Stimulated activated CD4-positive, alpha-beta T cell treated with anti-CD3 and anti-CD28 coated beads, Interleukin-1b, Interleukin-23, amount 100 ng/mL, for 24 hours (primary cell): ENCODE results near the gene CCR6.

Experiments used
- DNase-seq, 4 experiments: peaks; one replicate each; pipeline ENCODE4 v3.0.0-alpha.2; 2020; ENCODE audit warnings: low read depth in 4 of 4, low spot score in 1 of 4

Gene CCR6

DNA sequence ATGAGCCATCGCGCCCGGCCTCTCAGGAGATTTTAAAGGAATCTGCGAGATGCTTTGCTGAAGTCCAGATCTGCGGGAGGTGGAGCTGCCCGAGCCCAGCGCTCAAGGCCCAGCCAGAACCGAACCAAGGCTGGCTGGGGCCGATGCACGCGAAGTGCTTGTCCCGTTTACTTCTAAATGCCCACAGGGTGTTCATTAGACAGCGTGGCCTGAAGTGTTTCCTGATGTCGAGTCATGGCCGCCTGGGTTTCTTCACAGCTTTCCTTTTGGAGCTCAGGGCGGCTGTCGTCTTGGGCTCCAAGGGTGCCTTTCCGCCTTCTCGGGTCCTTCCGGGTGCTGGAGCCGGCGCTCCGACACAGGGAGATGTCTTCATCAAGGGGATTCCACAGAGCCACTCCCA lies 25.1 kb upstream of the CCR6 start:
- DNase-seq, result no peak

GRCh38 chr6:167098825-167099225 lies 24.1 kb upstream of the CCR6 start:
- DNase-seq, result no peak

GRCh38 chr6:167099707-167100106 lies 23.2 kb upstream of the CCR6 start:
- no peak for DNase-seq

DNA sequence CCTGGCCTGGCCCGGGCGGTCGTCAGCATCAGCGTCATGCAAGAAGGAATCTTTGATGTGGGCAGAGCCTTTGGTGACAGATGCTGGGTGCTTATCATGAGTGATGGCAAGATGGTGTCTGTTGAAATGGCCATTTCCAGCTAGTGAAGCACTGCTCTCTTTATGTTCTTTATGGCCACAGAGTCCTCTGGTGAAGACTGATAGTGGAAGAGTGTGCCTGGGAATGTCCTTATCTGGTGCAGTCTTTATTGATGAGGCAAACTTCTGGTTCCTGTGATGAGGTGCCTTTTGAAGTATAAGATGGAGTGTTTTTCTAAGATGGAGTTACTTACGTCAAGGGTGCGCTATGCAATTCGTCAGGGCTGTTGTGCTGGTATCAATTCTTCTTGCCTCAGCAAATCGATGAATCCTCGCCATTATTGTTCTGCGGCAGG lies 22.6 kb upstream of the CCR6 start:
- DNase-seq, result no peak

- no peak for DNase-seq
Measured at GRCh38 chr6:167102318-167102717, 20.6 kb upstream of the CCR6 start.

DNA sequence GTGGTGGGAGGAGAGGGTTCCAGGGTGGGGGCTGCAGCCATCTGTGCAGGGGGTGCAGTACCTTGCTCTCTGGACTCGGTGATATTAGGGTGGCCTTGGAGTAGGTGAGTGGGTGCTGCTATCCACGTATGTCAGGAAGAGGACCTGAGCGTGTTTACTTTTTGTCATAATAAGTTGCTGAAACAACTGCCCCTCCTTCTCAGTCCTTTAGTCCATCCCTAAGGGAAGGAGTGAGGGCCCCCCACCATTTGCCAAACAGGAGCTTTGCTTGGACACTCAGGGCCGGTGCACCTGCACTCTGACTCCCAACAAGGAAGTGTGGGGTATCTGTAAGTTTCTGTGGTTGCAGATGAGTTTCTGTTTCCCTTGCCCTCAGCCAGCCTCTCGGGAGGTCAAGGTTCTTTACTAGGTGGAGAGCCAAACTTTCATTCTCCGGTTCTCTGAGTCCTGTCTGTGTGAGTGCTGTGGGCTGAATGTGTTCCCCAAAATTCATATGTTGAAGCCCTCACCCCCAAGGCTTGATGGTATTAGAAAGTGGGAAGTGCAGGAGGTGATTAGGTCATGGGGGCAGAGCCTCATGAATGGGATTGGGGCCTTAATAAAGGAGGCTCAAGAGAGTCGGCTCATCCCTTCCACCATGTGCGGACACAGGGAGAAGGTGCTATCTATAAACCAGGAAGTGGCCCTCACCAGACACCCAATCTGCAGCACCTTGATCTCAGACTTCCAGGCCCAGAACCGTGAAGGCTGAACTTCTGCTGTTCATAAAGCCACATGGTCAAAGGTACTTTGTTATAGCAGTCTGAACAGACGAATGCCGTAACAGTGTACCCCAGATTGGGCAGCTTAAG lies 19.6 kb upstream of the CCR6 start:
- DNase-seq, result no peak

DNA sequence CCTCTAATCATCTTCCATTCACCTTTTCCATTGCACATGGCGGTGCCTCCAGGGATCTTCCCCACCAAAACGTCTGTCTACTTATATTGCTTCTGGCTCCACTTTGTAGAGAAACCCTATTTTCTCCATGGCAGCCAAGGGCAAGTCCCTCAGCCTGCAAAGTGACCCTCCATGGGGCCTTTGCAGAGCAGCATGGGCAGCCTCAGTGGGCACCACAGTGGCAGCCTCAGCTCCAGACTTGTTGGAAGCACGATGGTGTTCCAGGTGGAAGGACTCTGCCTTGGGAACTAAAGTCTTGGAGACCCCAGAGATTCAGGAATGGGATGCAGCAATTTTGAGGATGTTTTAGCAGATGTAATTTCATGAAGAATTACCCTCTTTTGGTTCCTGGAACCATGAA lies 18.5 kb upstream of the CCR6 start:
- no peak for DNase-seq

DNA sequence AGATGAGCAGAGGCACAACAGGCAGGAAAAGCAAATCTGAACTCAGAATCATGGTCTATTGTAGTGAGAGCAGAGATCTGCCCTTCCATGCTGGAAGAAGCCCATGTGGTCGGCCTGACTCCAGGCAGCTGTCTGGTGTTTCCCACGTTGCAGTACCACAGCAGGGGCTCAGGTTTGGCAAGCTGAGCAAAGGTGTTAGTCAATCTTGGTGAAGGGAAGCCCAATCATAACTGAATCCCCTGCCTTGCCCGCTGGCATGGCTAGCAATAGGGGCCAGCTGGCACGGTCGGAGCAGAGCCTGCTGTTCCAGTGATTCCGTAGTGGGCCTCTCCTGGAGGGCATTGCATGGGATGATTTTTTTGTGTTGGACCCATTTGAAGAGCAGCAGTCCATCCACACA lies 17.8 kb upstream of the CCR6 start:
- no peak for DNase-seq

DNA sequence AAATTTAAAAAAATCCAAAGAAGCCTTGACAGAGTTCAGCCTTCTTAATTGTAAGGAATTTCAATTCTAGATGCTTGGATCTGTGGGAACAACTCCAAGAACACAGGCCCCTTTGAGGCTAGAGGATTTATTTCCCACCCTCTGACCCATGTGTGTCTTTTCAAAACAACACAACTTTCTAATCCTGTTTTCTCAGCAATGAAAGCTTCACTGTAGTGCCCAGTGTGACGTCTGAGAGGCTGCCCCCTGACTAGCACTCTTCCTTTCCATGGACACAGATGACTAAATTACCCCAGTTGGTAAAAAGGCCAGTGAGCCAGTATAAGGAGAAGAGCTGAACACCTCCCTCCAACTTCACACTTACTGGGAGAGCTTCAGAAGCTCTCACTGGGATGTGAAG lies 16.5 kb upstream of the CCR6 start:
- DNase-seq, result no peak

GRCh38 chr6:167107787-167108186 lies 15.1 kb upstream of the CCR6 start:
- no peak for DNase-seq

- no peak for DNase-seq
Measured at GRCh38 chr6:167108278-167108677, 14.6 kb upstream of the CCR6 start.

GRCh38 chr6:167109651-167110050 lies 13.2 kb upstream of the CCR6 start:
- no peak for DNase-seq

DNA sequence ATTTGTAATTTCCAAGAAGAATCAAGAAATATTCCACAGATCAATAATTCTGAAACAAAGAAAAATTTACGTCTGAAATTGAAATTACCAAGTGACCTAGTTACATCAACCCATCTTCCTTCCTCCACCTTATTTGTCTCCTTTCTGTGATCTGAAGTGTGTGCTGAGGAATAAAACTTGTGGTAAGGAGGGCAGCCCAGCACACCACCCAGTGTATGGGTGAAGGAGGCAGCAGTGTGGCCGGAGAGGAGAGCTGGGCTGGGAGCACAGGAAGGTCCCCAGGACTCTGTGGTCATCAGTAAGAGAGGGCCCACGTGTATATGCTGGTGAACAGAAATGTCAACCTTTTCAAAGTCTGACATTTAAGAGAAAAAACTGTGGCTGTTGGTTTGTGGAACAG lies 11.3 kb upstream of the CCR6 start:
- DNase-seq, result no peak

DNA sequence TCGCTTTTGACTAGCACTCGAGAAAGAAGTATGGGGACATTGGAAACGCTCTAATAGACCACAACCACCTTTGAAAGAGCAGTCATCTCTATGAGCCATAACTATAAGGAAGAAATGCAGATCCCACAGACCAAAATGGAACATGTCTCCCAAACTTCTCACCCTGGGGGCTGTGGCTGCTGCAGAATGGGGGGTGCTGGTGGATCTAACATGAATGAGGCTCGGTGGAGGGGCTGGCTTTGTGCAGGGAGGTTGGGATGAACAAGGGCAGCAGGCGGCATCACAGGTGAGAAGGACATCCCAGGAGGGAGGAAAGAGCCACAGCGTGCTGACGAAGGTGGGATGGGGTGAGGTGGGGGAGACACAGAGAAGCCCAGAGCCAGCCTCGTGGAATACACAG lies 10.5 kb upstream of the CCR6 start:
- no peak for DNase-seq

- no peak for DNase-seq
Measured at GRCh38 chr6:167113047-167113754, 9.7 kb upstream of the CCR6 start.

- peak; percentile 25 to 47 (median 28) for DNase-seq
Measured at GRCh38 chr6:167113935-167114910, 8.7 kb upstream of the CCR6 start.

- DNase-seq, result no peak
Measured at GRCh38 chr6:167115054-167115453, 7.8 kb upstream of the CCR6 start.

DNA sequence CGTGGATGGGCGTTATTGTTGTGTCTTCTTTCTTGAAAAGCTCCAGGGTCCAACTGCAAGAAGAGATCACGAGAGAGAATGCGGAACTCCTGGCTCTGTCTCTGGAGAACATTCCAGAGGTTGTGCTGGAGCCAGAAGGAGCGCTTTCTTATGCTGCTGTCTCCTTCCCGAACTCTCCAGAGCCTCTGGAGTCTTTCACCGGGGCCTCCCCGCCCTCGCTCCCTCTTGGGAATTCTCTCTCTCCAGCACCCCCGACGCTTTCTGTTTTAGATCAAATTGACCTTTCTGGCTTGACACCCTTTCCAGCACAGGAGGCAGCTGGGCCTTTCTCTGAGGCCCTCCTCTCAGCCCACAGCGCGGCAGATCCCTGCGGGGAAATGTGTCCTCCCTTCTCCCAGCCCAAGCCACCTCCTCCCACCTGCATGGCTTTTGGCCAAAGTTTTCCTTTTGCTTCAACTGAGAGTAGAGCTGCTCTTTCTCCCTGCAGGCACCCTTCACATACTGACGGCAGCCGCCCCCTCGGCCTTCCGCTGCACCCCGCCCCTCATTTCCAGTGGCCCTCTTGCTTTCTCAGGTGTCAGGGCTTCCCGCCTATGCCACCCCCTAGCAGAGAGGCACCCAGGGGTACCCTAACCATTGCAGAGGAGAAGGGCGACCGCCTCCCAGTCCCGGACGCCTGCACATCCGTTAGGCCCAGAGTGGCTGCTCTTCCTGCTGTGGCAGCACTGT lies 6.6 kb upstream of the CCR6 start:
- no peak for DNase-seq

- DNase-seq, result no peak
Measured at GRCh38 chr6:167116838-167117228, 6.1 kb upstream of the CCR6 start.

DNA sequence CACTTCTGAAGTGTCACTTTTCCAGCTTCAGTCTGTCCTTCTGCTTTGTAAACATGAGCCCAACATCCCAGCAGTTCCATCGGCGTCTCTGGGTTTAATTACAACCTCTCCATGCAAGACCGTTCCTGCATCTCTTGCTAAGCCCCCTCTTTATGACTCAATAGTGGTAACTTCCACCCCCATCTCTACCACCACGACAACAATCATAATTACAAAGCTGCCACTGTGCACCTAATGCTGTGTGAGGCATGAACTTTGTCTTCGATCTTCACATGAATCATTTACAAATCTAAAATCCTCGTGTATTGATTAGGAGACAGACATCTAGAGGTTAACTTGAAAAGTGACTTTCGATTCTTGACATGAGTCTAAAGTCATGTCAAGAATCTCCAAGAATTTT lies 4.9 kb upstream of the CCR6 start:
- no peak for DNase-seq

DNA sequence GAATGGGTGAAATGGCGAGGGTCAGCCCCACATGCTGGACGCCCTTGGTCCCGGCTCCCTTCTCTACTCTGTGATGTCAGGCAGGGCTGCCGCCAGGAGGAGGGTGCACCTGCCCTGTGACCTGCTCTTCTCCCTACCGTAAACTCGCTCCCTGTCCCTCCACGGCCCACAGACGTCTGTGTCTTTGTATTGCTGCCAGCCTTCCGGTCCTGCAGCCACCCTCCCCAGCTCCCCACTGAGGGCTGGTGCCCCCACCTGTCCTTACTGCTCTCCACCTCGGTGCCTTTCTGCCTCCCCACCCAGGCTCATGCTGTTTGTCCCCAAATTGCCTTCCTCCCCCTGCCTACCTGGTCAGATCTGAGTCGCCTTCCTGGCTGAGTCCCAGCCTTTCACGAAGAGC lies 4.1 kb upstream of the CCR6 start:
- DNase-seq, result no peak
